GM23338 (cell line): ENCODE data around the gene SMIM41. TPM values are rescaled to one million over a fixed set of nuclear protein-coding genes. Genes with fewer than 3 reads are reported as not detected.
A peak's percentile ranks its signal among the peaks of the same experiment; 100 is the strongest.

Source experiments
- ATAC-seq: fragments of 200-7000 bp; cut with Tn5 transposase; 3 replicates; pipeline ENCODE4 v1.9.1; 2020
- DNase-seq: peaks from one replicate; pipeline ENCODE4 v3.0.0-alpha.2; 2015; ENCODE audit warnings: low spot score
- H2AFZ ChIP-seq: fragments of 200-600 bp; sonication (generic); 2 replicates; pipeline ENCODE4 v1.8.0; 2016; ENCODE audit warnings: antibody characterized with exemption, mild to moderate bottlenecking, moderate library complexity
- H3F3A ChIP-seq: fragments of 200-600 bp; sonication (generic); replicated peaks from 2 replicates; pipeline ENCODE4 v1.8.0; 2017; ENCODE audit warnings: antibody characterized with exemption, mixed run types, low read depth
- H3K27ac ChIP-seq: fragments of 200-600 bp; sonication (generic); 2 replicates; pipeline ENCODE4 v1.6.1; 2016; ENCODE audit warnings: low read depth
- H3K27me3 ChIP-seq: fragments of 200-600 bp; sonication (generic); 2 replicates; pipeline ENCODE4 v1.8.0; 2016; ENCODE audit warnings: mild to moderate bottlenecking, mixed run types, moderate library complexity; ENCODE audit not compliant: insufficient read depth
- H3K36me3 ChIP-seq: fragments of 200-600 bp; sonication (generic); 2 replicates; pipeline ENCODE4 v1.8.0; 2016; ENCODE audit warnings: mild to moderate bottlenecking; ENCODE audit not compliant: insufficient read depth
- H3K4me1 ChIP-seq: fragments of 200-600 bp; sonication (generic); 2 replicates; pipeline ENCODE4 v1.8.0; 2016; ENCODE audit warnings: mild to moderate bottlenecking, moderate library complexity; ENCODE audit not compliant: insufficient read depth
- H3K4me2 ChIP-seq: fragments of 200-600 bp; sonication (generic); 2 replicates; pipeline ENCODE4 v1.7.1; 2017; ENCODE audit warnings: mixed run types
- H3K4me3 ChIP-seq: fragments of 200-600 bp; sonication (generic); 2 replicates; pipeline ENCODE4 v1.6.1; 2016; ENCODE audit warnings: mixed run types
- H3K79me2 ChIP-seq: fragments of 200-600 bp; sonication (generic); replicated peaks from 2 replicates; pipeline ENCODE4 v1.8.0; 2017; ENCODE audit warnings: mild to moderate bottlenecking; ENCODE audit not compliant: insufficient read depth
- H3K9me2 ChIP-seq: fragments of 200-600 bp; sonication (generic); 2 replicates; pipeline ENCODE4 v1.8.0; 2017; ENCODE audit not compliant: insufficient read depth
- H4K20me1 ChIP-seq: fragments of 200-600 bp; sonication (generic); replicated peaks from 2 replicates; pipeline ENCODE4 v1.8.0; 2017; ENCODE audit warnings: mild to moderate bottlenecking; ENCODE audit not compliant: insufficient read depth
- H3K27ac Mint-ChIP-seq: 2 replicates; pipeline ENCODE4 v1.8.0; 2020; ENCODE audit warnings: inconsistent platforms, mild to moderate bottlenecking, moderate library complexity, mixed read lengths
- H3K27me3 Mint-ChIP-seq: 3 replicates; pipeline ENCODE4 v1.8.0; 2022; ENCODE audit warnings: low read depth, mild to moderate bottlenecking, moderate library complexity, mixed read lengths, inconsistent platforms; ENCODE audit not compliant: insufficient read depth, poor library complexity
- H3K36me3 Mint-ChIP-seq: 3 replicates; pipeline ENCODE4 v1.8.0; 2021; ENCODE audit warnings: low read depth, mild to moderate bottlenecking, inconsistent platforms, moderate library complexity, mixed read lengths
- H3K4me1 Mint-ChIP-seq: 3 replicates; pipeline ENCODE4 v1.8.0; 2020; ENCODE audit warnings: mild to moderate bottlenecking, inconsistent platforms, mixed read lengths
- H3K4me3 Mint-ChIP-seq: 3 replicates; pipeline ENCODE4 v1.8.0; 2021; ENCODE audit warnings: moderate library complexity, mild to moderate bottlenecking, inconsistent platforms, mixed read lengths
- H3K9me3 Mint-ChIP-seq: 3 replicates; pipeline ENCODE4 v1.8.0; 2020; ENCODE audit warnings: moderate library complexity, mild to moderate bottlenecking, inconsistent platforms, mixed read lengths
- CREB1 ChIP-seq: fragments of 250-450 bp; sonication (Bioruptor Pico); IDR thresholded peaks from 2 replicates; pipeline ENCODE4 v1.5.0; 2020; ENCODE audit warnings: low read depth, mild to moderate bottlenecking, moderate library complexity
- CTCF ChIP-seq, 2 experiments: fragments of 200-600 bp in 1 of 2; sonication (generic) in 1 of 2; conservative IDR thresholded peaks; 2 replicates each; pipeline versions ENCODE4 v1.5.1 to v1.6.1; 2016 to 2017; ENCODE audit warnings: antibody characterized with exemption in 2 of 2, low read depth in 2 of 2, mild to moderate bottlenecking in 2 of 2, moderate library complexity in 1 of 2
- ETS1 ChIP-seq: IDR thresholded peaks from 2 replicates; pipeline ENCODE4 v1.6.1; 2016; ENCODE audit warnings: antibody characterized with exemption
- EZH2phosphoT487 ChIP-seq: fragments of 200-600 bp; sonication (generic); IDR thresholded peaks from one replicate; pipeline ENCODE4 v1.8.1; 2018; ENCODE audit warnings: antibody characterized with exemption; ENCODE audit not compliant: unreplicated experiment
- JUNB ChIP-seq: IDR thresholded peaks from one replicate; pipeline ENCODE4 v1.6.1; 2016; ENCODE audit warnings: antibody characterized with exemption; ENCODE audit not compliant: unreplicated experiment
- POLR2AphosphoS5 ChIP-seq: IDR thresholded peaks from 2 replicates; pipeline ENCODE4 v1.6.1; 2016; ENCODE audit warnings: antibody characterized with exemption, low read depth
- ZNF462 ChIP-seq: fragments of 250-450 bp; sonication (Bioruptor Pico); IDR thresholded peaks from 2 replicates; pipeline ENCODE4 v1.5.0; 2020; ENCODE audit warnings: mild to moderate bottlenecking, moderate library complexity
- polyA plus RNA-seq: library from polyadenylated mRNA; unstranded; fragments of >200 nt; fragmentation: Nextera tagmentation; extraction: Ambion mirVana; gene quantifications from 2 replicates; pipeline ENCODE4 v1.2.1, GENCODE V29; 2016
- total RNA-seq: library from RNA; depleted of rRNA; stranded (reverse); fragments of >200 nt; shearing (Covaris generic); gene quantifications from 2 replicates; pipeline ENCODE4 v1.2.3, GENCODE V29; 2014

The SMIM41 gene
- total and polyA plus RNA-seq, 2 experiments from 2014 or later: 0.66 TPM

DNA sequence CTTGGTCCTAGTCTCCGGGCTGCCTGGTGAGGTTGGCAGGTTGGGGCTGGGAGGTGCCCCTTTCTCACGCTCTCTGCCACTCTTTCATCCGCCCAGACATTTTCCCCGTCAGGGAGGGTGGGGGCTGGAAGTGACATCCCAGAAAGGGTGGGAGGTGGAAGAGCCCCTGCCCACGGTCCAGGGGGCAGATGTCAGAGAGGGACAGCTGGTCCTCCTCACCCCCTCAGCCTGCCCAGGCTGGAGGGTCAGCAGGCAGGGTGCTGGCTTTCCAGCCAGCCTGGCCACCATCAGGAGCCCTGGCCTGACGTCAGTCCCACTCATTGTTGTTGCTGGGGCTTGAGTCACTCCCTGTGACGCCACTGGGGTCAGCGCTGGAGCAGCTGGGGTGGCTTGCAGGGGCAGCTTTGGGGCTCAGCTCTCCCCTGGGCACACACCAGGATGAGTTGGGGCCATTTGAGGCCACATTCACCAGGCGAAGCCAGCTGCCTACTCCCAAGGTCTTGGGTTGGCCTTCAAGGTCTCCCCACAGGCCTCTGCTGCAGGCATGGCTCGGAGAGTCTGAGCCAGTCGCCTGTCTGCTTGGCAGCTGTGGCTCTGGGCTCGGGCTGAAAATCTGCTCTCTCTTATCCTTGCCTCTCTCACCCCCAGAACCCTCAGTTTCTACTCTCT lies 15.4 kb upstream of the SMIM41 start:
- DNase-seq: no peak
- no peaks in the 10 kb centered on the region for H3K27me3 ChIP-seq
- peaks cover 9% of the 10 kb centered on the region for H3K27me3 Mint-ChIP-seq
- H3K36me3 ChIP-seq: no peaks in the 10 kb centered on the region
- H3K27ac ChIP-seq: no peak overlapping the region
- no peaks in the 10 kb centered on the region; the same call in 1 of the 2 replicates for H3F3A ChIP-seq
- no peaks in the 10 kb centered on the region for H3K4me1 ChIP-seq
- no peak overlapping the region for H2AFZ ChIP-seq
- H3K9me3 Mint-ChIP-seq: no peaks in the 10 kb centered on the region
- no peak for TF ChIP-seq CTCF (conservative IDR thresholded peaks at IDR 0.05; ENCODE audit: low read depth in 2 of 2)
- no peak overlapping the region for H3K4me3 ChIP-seq
- peaks cover 2% of the 10 kb centered on the region; the same call in 1 of the 3 replicates for H3K4me1 Mint-ChIP-seq
- H4K20me1 ChIP-seq: no peaks in the 10 kb centered on the region
- no peaks in the 10 kb centered on the region for H3K9me2 ChIP-seq
- no peak overlapping the region for H3K4me2 ChIP-seq
- H3K36me3 Mint-ChIP-seq: no peaks in the 10 kb centered on the region; the same call in 2 of the 3 replicates
- H3K4me3 Mint-ChIP-seq: no peak overlapping the region
- no peaks in the 10 kb centered on the region for H3K79me2 ChIP-seq
- no peak for ATAC-seq
- no peak overlapping the region for H3K27ac Mint-ChIP-seq

GRCh38 chr12:52066346-52067080 lies 13.0 kb upstream of the SMIM41 start:
- Histone ChIP-seq H3K36me3 (no peaks in the 10 kb centered on the region), H4K20me1 (peaks cover 10% of the 10 kb centered on the region; the same call in 1 of the 2 replicates), H3K27ac (no peak overlapping the region), H3K4me1 (peaks cover 4% of the 10 kb centered on the region), H3F3A (no peaks in the 10 kb centered on the region; the same call in 1 of the 2 replicates), H2AFZ (no peak overlapping the region; the same call in 1 of the 2 replicates), H3K79me2 (peaks cover 17% of the 10 kb centered on the region), H3K9me2 (no peaks in the 10 kb centered on the region), H3K27me3 (no peaks in the 10 kb centered on the region), H3K4me3 (no peak overlapping the region), H3K4me2 (no peak overlapping the region)
- no peak overlapping the region for H3K27ac Mint-ChIP-seq
- ATAC-seq: no peak
- no peaks in the 10 kb centered on the region; the same call in 1 of the 3 replicates for H3K36me3 Mint-ChIP-seq
- H3K27me3 Mint-ChIP-seq: peaks cover 16% of the 10 kb centered on the region
- no peak overlapping the region for H3K4me3 Mint-ChIP-seq
- peak; percentile 25 for DNase-seq
- H3K4me1 Mint-ChIP-seq: peaks cover 14% of the 10 kb centered on the region
- TF ChIP-seq EZH2phosphoT487 (no peak), JUNB (no peak), CTCF (conservative IDR thresholded peaks at IDR 0.05; ENCODE audit: low read depth in 2 of 2) (peak in 1 of 2 experiments; percentile 32; a peak in 1 of 4 replicates), ZNF462 (no peak), POLR2AphosphoS5 (no peak), ETS1 (no peak), CREB1 (CRISPR knock-in tag) (no peak)
- no peaks in the 10 kb centered on the region for H3K9me3 Mint-ChIP-seq
